ENCODE data around the gene SERPING1.

Gene SERPING1

DNA sequence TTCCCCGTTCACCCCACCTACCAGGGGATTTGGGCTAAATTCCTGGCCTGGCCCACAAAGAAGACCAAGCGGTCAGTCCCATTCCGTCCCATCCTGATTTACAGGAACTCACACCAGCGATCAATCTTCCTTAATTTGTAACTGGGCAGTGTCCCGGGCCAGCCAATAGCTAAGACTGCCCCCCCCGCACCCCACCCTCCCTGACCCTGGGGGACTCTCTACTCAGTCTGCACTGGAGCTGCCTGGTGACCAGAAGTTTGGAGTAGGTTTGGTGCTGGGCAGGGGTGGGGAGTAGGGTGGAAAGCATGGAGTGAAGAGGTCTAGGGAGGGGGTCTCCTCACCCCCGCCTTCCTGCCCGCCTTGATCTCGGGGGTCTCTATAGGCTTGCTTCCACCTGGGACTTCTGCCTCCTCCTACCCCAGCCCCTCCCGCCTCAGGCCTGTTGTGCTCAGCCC is at the start of gene SERPING1:
TSS of gene SERPING1 (plus strand) at position 225 of the 455 bp plus-strand sequence. CDS start 586 bp downstream, outside the sequence.
- no peak for DNase-seq

DNA sequence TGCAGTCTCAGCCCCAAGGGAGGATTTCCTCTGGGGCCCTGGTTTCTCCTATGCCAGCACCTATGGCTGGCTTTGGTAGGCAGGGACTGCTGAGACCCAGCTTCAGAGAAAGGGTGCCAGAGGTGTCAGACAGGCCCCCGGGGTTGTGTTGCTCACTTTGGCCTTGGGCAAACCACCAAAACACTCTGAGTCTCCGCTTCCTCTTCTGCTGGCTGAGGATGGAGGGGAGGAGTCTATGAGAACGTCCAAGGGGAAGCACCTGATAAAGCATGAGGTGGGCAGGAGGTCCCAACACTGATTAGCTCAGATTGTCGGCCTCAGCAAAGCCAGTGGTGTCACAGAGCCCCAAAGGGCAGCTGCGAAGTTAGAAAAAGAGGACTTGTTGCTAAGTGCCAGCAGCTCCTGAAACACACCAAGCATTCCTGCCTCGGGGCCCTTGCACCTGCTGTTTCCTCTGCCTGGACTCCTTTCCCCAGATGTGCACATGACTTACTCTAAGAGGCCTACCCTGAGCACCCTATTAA is 49.6 kb upstream of the SERPING1 start:
- no peak for DNase-seq

DNA sequence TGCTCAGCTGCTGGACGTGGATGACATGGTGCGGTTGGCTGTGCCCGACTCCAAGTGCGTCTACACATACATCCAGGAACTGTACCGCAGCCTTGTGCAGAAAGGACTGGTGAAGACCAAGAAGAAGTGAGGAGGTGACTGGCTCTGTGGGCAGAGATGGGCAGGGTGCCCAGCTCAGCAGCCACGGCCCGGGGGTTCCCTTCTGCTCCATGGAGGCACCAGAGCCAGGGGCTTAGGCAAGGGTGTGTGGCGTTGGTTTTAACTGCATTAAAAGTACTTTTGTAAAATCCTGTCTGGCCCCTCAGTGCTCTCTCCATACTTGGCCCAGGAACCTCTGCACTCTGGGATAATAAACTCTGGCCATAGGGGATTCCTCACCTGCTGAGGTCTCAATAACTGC is 47.5 kb upstream of the SERPING1 start:
- DNase-seq, result no peak

DNA sequence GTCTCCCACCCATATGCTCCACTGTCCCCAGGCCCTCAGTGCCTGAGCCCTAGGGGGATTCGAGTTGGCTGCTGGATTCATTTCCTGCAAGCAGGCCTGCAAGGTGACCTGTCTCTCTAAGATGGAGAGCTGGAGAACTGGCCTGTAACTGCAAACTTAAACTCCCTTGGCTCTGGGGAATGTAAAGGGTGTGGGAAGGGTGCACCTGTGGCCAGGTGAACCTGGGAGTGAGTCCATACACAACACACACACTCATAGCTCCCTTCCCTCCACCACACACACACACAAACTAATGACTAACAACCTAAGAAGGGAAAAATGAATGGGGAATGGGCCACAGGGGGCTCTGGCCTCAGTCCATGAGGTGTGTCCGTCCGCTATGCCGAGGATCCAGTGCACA is 45.5 kb upstream of the SERPING1 start:
- no peak for DNase-seq

DNA sequence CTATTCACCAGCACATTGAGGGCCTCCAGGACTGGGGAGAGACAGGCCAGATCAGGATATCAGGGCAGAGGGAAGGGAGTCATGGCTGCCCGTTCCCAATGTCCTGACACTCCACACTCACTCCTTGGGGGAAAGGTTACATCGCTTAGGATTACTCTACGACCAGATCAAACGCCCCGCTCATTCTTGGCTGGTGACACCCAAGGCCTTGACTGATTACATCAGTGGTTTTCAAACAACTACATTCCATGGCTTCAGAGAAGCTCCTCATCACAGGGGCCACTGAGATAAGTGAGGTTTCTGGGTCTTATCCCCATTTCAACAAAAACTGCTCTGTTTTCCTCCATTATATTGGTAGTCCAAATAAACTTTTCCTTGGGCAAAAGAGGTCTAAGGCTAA is 45.0 kb upstream of the SERPING1 start:
- no peak for DNase-seq

DNA sequence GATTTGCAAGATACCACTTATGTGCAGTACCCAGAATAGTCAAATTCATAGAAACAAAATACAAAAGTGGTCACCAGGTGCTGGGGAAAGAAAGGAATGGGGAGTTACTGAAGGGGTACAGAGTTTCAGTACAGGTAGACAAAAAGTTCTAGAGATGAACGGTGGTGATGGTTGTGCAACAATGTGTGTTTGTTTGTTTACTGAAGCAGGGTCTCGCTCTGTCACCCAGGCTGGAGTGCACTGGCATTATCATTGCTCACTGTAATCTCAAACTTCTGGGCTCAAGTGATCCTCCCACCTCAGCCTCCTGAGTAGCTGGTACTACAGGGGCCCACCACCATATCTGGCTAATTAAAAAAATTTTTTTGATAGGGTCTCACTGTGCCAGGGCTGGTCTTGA is 42.1 kb upstream of the SERPING1 start:
- no peak for DNase-seq

DNA sequence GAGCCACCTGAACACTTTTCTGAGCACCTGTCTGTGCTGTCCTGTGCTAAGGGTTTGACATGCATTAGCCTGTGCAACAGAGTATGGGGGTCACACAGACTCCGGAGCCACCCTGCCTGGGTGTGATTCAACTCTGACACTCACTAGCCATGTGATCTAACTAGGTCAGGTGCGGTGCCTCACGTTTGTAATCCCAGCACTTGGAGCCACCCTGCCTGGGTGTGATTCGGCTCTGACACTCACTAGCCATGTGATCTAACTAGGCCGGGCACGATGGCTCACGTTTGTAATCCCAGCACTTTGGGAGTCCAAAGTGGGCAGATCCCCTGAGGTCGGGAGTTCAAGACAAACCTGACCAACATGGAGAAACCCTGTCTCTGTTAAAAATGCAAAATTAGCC is 41.4 kb upstream of the SERPING1 start:
- DNase-seq, result no peak

DNA sequence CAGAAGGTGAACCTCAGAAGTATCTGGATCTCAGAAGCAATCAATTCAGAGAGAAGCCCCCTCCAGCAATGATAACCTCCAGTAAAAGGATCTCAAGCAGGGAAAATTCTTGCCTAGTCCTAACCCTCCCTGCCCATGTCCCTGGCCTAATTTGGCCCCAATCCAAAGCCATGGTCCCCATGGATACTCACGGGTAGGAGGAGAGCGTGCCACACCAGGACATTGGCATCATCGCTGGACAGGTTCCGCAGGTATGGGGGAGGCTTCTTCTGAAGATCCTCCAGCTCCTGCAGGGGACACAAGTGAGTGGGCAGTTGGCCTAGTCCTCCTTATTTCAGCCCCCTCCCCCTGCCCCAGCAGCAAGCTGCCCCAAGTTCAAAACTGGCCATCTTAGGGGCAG is 37.3 kb upstream of the SERPING1 start:
- DNase-seq, result no peak

DNA sequence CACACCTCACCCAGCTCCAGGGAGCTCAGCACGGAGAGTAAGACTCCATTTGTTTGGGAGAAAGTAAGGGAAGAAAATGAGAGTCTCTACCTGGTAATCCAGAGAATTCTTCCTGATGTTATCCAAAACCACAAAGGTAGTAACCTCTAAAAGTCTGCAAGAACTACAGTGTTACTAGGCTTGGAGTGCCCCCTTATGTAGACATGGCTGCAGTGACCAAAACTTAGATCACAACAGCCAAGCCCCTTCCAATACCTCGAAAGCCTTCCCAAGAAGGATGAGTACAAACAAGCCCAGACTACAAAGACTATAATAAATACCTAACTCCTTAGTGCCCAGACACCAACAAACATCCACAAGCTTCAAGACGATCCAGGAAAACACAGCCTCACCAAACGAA is 34.9 kb upstream of the SERPING1 start:
- DNase-seq, result no peak

DNA sequence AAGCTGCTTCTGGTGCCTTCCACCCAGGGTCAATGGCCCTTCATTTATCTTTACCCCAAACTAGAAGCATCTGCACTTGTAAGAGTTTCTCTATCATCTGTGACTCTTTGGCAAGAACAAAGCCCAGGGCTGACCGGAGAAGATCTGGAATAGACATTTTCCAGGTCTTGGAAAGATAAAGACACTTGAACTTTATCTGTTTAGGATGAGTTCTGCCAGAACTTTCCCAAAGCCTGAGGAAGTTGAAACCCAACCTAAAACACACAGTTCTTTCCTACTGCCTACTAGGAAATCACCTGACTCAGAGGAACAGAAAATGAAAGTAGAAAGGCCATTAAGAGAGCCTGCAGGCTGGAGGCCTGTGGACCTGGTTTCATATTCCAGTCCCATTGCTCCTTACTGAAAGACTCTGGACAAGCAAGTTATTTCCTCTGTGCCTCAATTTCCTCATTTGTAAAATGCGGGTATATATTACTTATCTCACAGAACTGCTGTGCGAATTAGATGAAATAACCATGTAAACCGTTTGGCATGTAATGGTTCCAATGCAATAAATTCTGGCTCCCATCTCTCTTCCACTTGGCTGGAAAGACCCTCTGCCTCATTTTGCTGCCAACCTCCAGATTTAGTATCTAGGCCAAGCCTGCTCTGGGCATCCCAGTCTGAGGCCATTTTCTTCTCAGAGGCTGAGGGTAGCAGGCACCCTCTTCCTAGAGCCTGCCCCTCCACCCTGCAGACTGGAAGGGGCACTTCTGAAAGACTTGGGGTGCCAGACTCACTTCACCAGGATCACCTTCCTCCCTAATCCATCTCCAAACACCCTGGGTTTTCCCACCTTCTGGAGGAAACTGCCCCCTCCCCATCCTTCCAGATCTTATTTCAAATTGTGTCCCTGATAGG is 31.2 kb upstream of the SERPING1 start:
- peak; percentile 74 for DNase-seq

DNA sequence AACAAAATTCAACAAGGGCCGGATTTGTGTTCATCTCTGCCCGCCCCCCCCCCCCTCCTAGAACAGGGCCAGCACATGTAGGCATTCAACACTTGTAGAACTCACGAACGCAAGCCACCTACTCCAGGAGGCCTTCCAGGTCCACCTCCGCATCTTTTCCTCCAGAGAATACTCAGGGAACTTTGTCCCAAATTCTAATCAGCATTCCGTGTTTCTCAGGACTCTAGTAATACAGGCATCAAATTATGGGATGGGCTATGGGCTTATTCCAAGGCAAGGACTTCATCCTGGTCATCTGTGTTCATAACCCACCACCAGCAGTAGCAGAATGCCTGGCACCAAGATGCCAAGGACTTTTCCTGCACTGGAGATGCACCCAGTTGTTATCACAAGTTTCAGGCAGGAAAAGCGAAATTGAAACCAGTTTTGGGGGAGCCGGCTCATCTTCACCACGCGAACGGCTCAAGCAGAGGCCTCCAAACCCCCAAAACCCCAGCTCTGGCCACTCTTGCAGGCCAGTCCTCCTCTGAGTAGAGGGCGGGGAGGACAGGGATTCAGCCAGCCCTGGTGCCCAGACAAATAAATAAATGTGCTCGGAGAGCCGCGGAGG is 30.5 kb upstream of the SERPING1 start:
- peak; percentile 37 for DNase-seq

DNA sequence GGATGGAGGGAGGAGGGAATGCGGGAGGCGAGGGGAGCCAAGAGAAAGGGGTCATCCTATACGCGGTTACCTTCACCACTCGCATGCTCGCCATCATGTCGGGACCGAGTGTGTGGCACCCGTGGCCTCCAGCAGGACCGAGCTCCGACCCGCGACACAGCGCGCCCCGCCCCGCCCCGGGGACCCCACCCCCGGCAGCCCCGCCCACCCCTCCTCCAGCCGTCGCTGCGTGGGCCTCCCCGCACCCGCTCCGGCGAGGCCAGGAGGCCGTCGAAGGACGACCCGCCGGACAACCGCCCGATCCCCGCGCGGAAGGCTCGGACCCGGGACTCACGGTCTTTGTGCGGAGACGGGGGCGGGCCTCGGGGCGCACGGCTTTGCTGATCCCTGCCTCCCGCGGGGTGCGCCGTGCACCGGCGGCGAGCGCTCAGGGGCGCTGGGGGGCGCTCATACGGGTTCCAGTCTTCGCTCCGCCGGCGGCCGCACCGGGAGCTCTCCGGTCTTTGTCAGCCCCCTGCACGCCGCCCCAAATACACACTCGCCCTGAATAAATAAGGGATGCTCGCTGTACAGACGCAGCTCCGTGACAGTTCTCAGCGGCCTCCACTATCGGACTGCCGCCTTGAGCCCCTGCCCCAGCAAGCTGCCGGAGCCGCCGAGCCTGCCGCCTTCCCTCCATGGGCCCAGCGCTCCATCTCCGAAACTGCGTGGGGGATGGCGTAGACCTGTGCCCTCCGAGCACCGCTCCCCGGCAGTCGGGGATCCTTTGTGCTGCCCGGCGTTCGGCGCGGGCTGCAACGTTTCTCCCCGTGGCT is 29.8 kb upstream of the SERPING1 start, which contains the start of gene UBE2L6:
TSS of gene UBE2L6 (minus strand) at position 158 of the 815 bp plus-strand sequence. CDS start at position 97, 61 bp downstream.
- peak; percentile 73 for DNase-seq

DNA sequence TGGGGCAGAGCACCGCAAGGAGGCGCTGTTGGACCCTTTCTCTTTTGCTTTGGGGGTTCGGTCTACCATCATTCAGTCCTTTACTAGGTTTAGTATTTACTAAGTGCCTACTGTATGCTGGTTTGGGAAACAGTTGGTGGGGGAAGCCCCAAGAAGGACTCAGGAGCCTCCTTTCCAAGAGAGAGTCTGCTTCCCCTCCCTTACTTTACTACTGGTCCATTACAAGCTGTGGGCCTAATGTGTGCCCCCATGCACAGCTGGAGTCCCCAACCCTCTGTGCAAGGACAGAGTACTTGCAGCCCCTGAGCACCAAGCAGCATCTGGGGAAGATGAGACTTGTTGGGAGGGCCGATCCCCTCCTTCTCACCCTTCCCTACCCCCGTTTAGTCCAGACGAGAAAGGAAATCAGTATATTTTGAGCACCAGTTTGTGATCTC is 29.1 kb upstream of the SERPING1 start:
- DNase-seq, result peak; percentile 93

DNA sequence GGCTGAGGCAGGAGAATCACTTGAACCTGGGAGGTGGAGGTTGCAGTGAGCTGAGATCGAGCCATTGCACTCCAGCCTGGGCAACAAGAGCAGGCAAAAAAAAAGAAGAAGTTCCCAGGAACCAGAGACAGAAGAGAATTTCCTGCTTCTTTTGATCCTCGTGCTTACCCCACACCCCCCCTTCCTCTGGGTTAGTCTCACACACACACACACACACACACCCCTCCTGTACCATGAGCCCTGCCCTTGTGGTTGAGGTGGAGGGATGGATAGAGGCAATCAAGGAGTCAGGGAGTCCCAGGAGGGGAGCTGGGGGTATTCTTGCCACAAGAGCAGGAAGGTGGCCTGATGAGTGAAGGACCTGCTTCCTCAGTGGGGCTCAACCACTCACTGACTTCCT is 25.9 kb upstream of the SERPING1 start:
- no peak for DNase-seq

DNA sequence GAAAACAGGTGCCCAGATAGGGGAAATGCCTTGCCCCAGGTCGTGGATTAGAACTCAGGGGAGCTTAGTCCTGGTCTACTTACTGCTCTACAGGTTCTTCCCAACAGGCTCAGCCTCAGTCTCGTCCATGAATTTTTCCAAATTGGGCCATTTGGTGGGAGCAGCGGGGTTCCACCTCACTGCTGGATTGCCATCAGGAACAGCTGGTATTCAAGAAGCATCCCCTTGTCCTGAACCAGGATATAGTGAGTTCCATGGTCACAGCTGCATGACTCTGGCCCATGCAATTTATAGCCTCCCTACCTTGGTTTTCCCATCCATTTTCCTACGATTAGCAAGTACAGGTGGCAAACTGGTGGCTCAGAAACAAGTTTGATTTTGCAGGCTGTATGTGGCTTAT is 23.4 kb upstream of the SERPING1 start:
- no peak for DNase-seq

DNA sequence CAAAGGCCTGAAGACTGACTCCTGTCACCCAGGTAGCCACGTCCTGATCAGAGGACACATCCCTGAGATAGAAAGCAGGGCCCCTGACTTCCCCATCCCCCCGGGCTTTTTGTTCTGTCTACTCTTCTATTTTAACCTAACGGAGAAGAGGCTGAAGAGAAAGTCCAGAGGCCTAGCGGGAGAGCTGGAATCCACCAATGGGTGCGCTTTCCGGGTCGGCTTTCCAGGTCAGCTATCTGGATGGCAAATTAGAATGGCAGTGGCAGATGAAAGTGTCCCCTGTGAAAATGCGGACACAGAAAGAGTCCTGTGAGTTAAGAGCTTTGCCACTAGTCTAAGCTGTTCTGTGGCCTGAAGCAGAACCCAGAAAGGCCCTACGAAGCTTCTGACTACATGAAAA is 13.1 kb upstream of the SERPING1 start:
- no peak for DNase-seq

DNA sequence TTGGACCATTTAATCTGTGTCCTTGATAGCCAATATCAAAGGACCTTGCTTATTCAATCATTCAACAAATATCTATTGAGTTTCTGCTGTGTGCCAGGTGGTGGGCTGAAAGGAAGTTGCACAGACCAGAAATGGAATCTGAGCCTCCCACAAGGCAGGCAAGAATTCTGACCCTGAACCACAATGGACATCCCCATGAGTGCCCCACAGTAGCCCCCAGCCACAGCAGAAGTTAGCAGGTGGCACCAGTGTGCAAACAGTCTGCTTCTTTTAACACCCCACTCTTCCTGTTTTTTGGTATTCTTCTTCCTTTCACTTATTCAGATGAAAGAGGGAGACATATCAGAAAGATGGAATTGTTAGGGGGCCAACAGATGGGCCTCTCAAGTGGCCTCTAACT is 12.2 kb upstream of the SERPING1 start:
- DNase-seq, result no peak

DNA sequence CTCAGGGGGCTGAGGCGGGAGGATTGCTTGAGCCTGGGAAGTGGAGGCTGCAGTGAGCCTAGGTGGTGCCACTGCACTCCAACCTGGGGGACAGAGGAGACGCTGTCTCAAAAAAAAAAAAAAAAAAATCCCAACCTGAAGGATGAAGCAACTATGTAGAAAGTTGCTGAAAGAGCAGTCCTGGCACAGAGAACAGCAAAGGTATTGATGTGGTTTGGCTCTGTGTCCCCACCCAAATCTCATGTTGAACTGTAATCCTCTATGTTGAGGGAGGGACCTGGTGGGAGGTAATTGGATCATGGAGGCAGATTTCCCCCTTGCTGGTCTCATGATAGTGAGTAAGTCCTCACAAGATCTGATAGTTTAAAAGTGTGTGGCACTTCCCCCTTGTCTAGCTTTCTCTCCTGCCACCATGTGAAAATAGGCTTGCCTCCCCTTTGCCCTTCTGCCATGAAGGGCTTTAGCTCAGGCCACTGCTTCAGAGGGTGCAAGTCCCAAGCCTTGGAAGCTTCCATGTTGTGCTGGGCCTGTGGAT is 10.7 kb upstream of the SERPING1 start:
- no peak for DNase-seq

DNA sequence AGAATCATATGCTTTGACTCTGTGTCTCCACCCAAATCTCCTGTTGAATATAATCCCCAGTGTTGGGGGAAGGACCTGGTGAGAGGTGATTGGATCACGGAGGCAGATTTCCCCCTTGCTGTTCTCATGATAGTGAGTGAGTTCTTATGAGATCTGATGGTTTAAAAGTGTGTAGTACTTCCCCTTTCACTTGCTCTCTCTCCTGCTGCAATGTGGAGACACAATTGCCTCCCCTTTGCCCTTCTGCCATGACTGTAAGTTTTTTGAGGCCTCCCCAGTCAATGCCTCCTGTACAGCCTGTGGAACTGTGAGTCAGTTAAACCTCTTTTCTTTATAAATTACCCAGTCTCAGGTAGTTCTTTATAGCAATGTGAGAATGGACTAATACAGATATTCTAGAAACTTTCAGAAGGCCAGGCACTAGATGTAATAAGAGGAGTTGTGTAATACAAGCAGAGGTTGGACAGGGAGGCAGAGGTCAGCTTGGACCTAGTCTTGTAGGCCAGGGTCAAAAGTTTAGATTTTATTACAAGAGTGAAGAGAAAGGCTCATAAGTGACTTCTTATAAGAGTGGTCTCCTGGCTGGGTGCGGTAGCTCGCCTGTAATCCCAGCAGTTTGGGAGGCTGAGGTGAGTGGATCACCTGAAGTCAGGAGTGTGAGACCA is 9.3 kb upstream of the SERPING1 start:
- DNase-seq, result no peak

DNA sequence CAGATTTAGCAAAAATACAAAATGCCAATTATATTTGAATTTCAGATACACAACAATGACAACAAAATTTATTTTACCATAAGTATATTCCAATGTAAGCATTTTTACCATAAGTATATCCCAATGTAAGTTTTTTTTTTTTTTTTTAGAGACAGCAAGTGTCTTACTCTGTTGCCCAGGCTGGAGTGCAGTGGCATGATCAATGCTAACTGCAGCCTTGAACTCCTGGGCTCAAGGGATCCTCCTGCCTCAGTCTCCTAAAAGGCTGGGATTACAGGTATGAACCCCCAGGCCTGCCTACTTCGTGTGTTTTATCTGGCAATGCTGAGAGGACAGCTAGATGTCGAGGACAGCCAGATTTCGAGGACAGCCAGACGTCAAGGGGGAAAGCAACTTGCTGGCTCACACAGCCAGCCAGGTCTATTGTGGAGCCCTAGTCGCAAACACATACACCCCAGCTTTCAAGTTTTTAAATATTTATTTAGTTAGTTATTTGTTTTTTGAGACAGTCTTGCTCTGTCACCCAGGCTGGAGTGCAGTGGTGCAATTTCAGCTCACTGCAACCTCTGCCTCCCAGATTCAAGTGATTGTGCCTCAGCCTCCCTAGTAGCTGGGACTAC is 1.1 kb upstream of the SERPING1 start:
- DNase-seq, result no peak

Data from activated CD4-positive, alpha-beta T cell treated with anti-CD3 and anti-CD28 coated beads, Interleukin-2, Interleukin-6, amounts not matched to agents 100 ng/mL and 50 ng/mL, durations not matched to agents 16 hours and 8 hours (primary cell).